Fibroblast of skin of left quadriceps (primary cell): ENCODE results near the gene XXYLT1.

Source experiments
- DNase-seq, 2 experiments: peaks; one replicate each; pipeline ENCODE4 v3.0.0-alpha.2; 2013; ENCODE audit warnings: low read depth in 2 of 2

Gene XXYLT1

DNA sequence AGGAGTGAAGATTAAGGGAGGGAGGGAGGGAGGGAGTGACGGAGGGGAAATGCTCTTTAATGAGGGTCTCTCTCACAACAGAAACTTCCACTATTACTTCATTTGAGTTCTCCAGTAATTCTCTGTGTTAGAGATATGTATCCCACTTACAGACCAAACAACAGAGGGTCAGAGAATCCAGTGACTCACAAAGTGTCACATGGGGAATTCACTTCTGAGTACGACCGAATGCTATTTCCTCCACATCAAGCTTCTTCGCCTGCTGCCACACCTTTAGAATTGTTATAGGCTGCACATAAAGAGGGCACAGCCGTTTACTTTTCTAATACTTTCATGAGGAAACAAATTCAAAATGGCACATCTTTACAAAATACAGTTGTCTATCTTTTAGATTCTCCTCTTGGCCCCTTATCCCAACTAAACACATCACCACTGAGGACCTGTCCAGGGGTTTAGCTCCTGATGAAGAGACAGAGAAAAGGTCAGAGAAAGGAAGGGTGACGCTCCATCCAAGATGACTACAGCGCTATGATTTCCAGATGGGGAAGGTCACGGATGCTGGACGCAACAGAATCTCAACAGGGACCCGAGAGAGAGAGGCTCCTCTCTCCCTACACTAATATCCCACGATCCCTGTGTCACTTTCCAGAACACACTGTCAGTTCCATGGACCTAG, 119.0 kb downstream of the XXYLT1 start:
- DNase-seq: no peak

DNA sequence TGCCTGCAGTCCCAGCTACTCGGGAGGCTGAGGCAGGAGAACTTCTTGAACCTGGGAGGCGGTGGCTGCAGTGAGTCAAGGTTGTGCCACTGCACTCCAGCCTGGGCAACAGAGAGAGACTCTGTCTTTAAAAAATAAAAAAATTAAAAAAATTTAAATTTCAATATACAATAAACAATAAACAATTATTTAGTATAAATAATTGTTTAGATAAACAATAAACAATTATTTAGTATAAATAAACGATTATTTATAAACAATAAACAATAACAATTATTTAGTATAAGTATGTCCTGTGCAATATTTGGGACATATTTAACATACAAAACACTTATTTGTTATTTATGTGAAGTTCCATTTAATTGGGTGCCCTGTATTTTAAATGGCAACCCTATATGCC, 119.6 kb downstream of the XXYLT1 start:
- no peak for DNase-seq

DNA sequence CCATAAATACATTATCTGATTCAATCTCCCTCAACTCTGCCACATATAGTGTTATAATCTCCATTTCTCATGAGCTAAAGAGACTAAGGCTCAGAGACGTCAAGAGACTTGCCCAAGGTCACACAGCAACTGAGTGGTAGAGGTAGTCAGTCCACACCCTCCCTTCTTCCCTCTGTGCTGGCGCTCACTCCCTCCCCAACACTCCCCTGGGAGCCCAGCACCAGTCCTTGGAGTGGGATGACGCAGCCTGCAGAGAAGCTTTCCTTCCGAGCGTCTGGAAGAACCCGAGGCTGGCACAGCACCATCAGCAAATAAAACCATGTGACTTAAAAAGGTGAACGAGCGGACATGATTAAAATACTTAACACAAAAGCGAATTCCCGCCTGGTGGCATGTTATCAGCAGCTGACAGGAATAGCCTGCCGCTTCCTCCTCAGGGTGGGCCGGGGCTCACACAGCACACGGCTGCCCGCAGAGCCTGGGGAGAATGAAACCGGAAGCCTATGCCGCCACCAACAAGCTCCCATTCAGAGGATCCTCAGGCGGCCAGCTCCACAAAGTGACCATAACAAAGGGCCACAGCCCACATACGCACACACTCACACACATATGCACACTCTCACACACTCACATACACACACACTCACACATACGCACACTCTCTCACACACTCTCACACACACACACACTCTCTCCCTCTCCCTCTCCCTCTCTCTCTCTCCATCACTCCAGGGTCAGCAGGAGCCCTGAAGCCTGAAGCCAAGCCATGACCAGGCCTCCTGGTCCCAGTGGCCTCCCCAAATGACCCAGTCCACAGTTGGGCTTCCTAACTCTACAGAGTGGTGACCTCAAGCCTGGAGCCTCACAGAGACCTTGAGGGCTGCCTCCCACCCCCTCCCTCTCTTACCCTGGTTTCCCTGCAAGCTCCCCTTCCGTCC, 120.5 kb downstream of the XXYLT1 start:
- DNase-seq: no peak

DNA sequence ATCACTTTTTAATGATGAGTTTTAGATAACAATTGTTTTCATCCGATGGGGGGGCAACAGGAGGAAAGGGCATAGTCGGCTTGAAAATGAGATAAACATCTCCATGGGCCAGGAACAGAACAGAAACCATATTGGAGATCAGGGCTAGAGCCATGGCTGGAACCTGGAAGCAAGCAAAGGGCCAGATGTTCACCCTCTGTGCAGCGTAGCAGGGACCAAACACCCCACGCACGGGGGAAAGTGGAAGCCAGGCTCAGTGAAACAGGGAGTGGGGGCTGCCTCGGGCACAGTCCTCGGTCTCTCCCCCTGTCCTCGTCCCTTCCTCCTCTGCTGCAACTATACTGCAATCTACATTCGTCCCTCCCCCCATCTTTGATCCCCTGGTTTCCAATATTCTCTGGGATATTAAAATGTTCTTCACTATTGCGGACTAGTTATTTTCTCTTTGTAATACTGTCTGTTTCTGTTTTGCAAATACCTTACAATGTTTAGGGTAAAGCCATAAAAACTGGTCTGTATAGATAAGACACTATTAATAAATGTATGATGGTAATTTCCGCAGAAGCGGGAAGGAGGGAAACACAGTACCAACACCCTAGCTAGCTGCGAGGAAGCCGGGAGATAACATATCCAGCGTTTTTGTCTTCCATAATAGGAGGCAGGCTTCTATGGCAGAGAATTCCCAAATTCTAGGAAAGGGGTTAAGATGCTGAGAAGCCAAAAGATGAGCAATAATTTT, 121.5 kb downstream of the XXYLT1 start:
- no peak for DNase-seq

DNA sequence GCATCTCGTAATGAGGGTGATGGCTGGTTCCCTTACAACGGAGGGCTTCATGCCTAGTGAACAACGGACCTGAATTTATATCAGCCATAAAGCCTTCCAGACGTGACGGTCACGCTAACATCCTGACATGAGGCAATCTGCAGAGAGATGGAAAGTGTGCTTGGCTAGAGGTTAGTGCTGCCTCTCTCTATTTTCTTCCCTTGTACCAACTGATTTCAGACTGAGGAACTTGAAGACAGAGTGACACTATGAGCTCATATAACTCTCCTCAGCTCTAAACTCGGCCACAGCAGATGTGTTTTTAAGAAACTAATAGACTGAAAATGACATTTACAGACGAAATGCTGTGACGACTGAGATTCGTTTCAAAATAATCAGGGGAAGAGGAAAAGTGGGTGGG, 122.4 kb downstream of the XXYLT1 start:
- DNase-seq: no peak

DNA sequence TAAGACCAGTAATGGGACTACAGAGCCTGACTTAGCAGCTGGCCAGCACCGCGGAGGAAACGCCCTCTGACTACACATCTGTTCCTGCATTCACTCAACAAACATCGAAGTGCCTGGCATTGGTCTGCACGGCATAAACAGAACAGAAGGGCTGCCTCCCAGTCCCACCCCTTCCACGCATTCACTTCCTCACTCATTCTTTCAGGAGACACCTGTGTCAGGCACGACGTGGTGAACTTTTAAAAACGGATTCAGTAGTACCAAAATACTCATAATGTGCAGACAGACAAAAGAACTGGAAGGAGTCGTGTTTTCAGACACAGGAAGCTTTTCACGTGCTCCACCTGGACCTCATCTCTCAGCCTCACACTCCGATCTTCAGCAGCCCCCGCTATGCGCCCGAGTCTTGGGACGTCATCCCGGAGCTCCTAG, 123.3 kb downstream of the XXYLT1 start:
- no peak for DNase-seq

DNA sequence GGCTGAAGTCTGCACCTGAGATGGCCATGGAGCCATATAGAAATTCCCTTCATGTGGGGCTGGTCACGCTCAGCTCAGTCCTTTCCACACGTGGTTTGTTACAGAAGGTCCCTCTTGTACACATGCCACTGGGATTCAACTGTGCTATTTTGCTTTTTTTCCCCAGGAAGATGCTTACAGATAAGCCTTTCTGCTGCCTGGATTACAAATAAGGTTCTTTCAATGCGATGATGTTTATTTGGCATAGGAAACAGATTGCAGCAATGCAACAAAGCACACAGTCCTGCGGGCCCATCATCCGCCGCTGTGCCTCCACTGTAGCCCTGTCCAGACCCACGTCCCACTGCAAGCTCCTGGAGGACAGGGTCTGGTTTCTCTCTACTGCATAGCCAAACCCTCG, 124.8 kb downstream of the XXYLT1 start:
- no peak for DNase-seq

DNA sequence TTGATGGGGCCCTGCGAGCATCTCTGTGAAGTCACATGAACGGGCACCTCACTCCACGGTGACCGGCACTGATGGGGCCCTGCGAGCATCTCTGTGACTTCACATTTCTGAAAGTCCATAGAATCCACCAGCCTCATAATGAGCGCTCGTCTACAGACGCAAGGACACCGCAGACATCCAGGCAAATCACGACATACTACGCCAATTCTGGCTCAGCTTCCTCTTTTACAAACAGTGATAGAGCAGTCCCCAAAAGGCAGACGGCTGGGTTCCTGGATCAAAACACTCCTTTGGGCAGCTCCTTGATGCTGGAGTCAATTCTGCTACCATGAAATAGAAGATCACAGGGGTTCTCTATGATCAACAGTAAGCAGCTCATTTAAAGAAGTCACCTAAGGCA, 125.4 kb downstream of the XXYLT1 start:
- DNase-seq: no peak

DNA sequence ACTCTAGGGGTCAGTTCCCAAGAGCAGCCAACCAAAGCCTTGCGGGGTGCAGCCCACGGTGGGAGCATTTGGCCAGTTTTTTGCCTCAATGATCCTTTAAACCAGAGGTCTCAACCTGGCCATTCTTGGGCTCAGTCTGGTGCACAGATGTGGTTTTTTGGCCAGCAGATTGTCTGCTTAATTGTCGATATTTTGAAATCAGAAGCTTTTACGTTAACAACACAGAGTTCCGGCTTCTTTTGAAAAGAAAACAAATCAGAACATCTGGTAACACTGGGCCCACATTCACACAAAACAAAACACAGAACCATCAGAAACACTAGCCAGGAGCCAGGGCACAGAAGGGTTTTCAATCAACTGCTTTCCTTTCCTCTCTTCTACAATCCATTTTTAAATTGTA, 127.7 kb downstream of the XXYLT1 start:
- DNase-seq: no peak

DNA sequence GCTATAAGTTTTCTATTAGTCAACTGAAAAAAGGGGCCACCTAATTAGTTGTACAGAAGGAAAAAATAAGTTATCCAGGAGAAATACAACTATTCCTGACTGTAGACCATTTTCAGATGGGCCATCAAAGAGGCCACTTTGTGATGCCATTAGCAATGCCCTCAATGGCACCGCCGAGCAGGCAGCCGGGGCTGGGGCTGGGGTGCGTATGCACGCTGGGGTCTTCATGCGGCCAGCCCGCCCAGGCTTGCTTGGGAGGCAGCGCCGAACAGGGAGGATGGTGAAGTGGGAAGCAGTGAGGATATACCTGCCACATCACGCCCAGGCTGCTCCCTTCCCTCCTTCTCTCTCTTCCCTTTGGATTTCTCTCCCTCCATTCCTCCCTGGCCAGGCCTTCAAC, 128.4 kb downstream of the XXYLT1 start:
- no peak for DNase-seq

DNA sequence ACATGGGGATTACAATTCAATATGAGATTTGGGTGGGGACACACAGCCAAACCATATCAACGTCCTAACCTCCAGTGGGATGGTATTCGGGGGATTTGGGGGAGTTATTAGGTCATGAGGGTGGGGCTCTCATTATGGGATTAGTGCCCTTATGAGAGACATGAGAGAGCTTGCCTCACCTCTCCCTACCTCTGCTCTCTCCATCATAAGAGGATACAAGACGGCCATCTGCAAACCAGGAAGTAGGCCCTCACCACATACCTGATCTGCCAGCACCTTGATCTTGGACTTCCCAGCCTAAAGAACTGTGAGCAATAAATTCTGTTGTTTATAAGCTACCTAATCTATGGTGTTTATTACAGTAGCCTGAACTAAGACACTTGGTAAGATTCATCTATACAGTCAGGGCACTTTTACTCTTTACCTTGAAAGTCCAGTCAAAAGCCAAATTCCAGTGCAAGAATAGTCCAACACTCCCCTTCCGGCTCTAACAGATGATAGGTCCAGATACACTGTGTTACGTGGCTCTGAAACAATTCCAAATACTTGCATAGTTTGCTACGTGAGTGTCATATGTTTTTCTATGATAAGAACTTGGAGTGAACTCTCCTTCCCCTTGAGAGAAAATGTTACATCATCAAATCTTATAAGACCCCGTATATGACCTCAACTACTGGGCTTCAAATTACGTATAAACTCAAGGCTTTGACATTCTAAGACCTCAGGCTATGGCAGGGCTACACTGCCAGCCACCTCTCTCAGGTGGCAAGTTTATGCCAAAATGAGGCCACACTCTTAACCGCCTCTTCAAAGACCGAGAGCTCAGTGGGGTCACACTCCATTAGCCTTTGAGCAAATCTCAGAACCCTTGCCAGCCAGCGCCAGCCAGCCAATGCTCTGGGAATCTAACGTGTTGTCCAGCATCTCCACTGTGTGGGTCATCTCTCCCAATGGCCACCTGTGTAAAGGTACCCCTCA, 129.9 kb downstream of the XXYLT1 start:
- no peak for DNase-seq

DNA sequence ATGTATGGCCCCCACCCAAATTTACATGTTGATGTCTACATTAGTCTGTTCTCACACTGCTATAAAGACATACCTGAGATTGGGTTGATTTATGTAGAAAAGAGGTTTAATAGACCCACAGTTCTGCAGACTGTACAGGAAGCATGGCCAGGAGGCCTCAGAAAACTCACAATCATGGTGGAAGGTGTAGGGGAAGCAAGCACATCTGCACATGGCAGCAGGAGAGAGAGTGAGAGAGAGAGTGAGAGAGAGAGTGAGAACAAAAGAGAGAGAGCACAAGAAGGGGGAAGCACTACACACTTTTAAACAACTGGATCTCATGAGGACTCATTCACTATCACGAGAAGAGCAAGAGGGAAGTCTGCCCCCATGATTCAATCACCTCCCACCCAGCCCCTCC, 130.5 kb downstream of the XXYLT1 start:
- no peak for DNase-seq

DNA sequence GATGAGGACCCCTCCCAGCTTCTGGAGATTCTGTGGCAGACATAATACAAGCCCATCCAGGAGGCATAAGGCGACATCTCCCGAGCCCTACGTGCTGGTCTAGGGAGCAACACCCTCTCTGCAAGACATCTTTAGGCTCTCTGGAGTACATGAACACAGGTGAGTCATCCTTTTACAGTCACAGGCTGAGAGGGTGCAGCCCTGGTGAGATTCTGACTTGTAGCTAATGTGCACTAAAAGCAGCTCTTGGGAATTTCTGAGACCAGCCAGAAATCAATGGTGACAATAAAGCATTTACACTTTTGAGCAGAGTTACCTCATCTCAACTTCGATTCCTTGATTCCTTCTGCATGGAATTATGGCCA, 131.1 kb downstream of the XXYLT1 start:
- no peak for DNase-seq

DNA sequence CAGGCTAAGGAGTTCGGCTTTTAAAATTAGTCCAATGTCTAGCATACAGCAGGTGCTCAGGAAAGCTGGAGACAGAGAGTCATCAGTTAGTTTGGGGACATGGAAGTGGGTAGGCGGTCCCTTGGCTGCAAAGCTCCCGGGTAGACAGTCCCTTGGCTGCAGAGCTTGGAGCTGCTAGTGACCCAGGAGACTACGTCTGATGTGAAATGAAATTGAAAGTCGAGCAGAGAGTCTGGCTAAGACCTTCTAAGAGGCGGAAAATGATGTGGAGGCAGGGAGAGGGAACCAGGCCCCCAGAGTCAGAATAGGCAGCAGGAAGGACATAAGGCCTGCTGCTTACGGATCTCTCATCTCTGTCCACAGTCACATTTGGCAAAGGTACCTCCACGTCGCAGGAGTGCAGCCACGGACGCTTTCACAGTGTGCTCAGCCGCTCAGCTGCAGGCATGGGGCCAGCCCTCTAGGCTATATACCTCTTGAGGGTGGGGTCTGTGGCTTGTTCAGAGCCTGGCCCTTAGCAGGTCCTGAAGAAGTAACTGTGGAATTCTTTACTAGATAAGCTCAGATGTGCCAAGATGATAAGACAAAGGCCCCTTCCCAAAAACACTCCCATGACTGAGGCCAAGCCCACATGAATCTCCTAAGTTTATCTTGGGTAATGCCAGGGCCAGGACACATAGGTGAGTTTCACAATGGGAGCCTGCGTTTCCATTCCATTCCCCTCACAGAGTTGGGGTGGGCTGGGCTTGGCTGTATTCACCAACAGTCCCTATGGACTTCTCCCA, 131.7 kb downstream of the XXYLT1 start:
- no peak for DNase-seq

DNA sequence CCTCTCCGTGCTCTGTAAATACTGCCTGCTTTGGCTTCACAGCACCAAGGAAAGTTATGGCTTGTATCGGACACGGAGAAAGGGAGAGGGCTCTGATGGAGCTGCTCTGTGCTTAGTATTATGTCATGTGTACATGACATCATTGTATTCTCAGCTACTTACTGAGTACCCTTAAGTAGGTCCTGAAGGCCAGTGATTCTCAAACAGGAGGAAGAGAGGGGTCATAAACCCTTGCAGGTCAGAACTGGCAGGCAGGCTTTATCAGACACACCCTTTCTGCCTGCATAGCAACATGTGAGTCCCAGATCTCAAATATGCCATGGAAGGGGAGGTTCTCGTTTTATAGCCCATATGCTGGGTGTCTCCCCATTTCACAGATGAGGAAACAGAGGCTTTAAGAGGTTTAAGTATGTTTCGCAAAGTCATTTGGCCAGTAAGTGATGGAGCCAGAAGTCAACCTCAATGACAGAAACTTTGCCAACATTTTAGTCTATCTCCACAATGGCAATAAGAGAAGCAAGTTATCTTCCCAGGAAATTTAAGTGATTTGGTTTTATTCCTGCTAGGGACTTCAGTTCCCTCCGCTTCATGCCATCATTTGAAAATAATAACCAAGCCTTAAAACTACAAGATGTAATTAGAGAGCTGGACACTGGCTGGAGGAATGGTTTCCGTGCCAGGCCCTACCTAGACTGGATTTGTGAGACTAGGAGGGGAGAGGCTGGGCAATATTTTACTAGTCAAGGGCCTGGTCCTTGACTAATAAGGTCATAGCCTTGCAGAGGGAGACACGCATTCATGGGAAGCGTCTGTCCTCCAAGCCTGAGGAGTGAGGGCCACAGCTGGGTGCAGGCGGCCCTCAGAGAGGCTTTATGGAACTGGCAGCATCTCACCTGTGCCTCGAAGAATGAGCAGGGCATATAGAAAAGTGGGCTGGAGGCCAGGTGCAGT, 133.0 kb downstream of the XXYLT1 start:
- no peak for DNase-seq

DNA sequence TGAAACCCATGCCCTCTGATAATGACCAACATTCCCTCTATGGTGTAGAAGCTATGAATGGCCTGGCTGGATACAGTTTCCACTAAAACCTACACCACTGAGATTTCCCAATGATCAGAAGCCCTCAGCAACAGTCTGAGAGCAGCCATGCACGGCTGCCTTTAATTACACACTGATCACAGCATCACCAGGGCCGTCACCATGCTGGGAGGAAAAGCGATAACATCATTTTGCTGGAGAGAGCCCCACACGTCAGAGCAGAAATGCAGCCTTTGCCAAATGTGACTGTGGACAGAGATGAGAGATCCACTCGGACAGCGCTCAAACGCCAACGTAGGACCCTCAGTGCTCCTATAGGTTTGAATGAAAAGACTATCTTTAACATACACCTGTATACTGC, 135.0 kb downstream of the XXYLT1 start:
- DNase-seq: no peak

DNA sequence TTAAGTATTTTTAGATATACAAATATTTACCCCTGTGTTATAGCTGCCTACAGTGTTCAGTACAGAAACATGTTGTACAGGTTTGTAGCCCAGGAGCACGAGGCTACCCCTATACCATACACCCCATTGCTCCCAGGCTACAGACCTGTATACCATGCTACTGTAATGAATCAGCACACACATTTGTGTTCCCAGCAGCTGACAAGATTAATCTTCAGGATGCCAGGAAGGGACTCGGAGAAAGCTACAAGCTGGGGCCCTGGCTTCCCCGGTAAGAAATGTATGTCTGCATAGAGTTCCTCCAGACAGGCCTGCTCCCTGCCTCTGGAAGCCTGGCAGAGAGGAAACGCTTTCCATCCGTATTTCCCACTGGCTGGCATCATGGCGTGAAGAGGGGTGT, 136.5 kb downstream of the XXYLT1 start:
- DNase-seq: no peak

DNA sequence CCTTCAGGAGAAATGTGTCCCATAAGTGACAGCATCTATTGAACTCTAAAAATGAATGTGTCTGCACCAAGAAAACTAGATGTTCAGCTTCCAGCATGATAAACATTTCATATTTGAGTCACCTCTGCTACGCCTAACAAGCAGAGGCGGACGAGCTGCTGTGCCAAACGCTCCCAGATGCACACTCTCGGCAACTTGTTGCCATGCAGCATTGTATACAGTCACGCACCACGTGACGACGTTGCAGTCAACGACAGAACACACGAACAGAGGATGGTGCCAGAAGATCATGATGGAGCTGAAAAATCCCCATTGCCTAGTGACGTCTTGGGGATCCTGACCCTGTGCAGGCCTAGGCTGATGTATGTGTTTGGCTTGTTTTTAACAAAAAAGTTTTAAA, 137.5 kb downstream of the XXYLT1 start:
- no peak for DNase-seq

DNA sequence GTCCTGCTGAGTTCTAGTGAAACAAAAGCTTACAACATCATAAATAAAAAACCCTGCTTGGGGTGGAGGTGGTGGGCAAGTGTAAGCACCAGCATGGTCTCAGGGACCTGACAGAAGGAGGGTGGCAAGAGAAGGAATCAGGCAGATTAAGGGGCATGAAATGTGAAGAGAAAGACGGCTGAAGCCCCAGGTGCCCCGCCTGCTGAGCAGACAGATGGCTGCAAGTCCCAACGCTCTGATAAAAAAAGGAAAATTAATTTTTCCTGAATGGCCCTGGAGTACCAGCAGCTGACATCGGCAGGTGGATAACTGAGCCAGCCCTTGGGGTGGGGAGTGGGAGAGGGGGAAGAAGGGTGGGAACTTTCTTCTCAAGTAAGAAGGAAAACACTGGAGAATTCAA, 137.9 kb downstream of the XXYLT1 start:
- DNase-seq: no peak
